Heart left ventricle (tissue), 16 donors: ENCODE measurements around the gene UBXN1. TPM values are rescaled to one million over a fixed set of nuclear protein-coding genes. Genes with fewer than 3 reads are reported as not detected.
A peak's percentile ranks its signal among the peaks of the same experiment; 100 is the strongest.
"Not testable (repeated sequence)": the region's sequence is repeated elsewhere in the genome, so short reads cannot be mapped to it uniquely, and the experiment has no call there.

Experiments
- ATAC-seq, 4 donors: fragments of 200-7000 bp; cut with Tn5 transposase; one replicate each; pipeline ENCODE4 v1.9.1; 2020 to 2022; ENCODE audit warnings: moderate library complexity in 4 of 4, mild to moderate bottlenecking in 3 of 4, moderate number of reproducible peaks in 1 of 4
- DNase-seq, 5 donors: peaks; one replicate each; pipeline ENCODE4 v3.0.0-alpha.2; 2020
- H3K27ac ChIP-seq, 12 donors: fragments of 200-600 bp; sonication (generic) in 4 of 12; one replicate each; pipeline versions ENCODE4 v1.5.0 to v1.8.0; 2016 to 2022; ENCODE audit warnings: mild to moderate bottlenecking in 2 of 12
- H3K27me3 ChIP-seq, 9 donors: fragments of 200-600 bp; sonication (generic) in 2 of 9; one replicate each; pipeline versions ENCODE4 v1.5.1 to v1.8.0; 2016 to 2022; ENCODE audit warnings: mild to moderate bottlenecking in 3 of 9
- H3K36me3 ChIP-seq, 9 donors: fragments of 200-600 bp; sonication (generic) in 2 of 9; one replicate each; pipeline versions ENCODE4 v1.5.0 to v1.8.0; 2018 to 2022; ENCODE audit warnings: mild to moderate bottlenecking in 2 of 9
- H3K4me1 ChIP-seq, 12 donors: fragments of 200-600 bp; sonication (generic) in 4 of 12; one replicate each; pipeline versions ENCODE4 v1.5.0 to v1.8.0; 2016 to 2022; ENCODE audit warnings: mild to moderate bottlenecking in 3 of 12
- H3K4me3 ChIP-seq, 12 donors: fragments of 200-600 bp; sonication (generic) in 4 of 12; one replicate each; pipeline versions ENCODE4 v1.5.0 to v1.8.0; 2017 to 2022; ENCODE audit warnings: mild to moderate bottlenecking in 9 of 12, moderate library complexity in 4 of 12
- H3K9me3 ChIP-seq, 12 donors: fragments of 200-600 bp; sonication (generic) in 4 of 12; one replicate each; pipeline versions ENCODE4 v1.5.0 to v1.8.0; 2016 to 2022; ENCODE audit warnings: mild to moderate bottlenecking in 1 of 12
- POLR2A ChIP-seq, 2 donors: fragments of 450-650 bp; IDR thresholded peaks; one replicate each; pipeline ENCODE4 v1.6.1; 2017; ENCODE audit warnings: antibody characterized with exemption in 2 of 2, mild to moderate bottlenecking in 2 of 2, moderate library complexity in 2 of 2
- WGBS, 4 donors: extraction: QIAGEN DNeasy Blood & Tissue Kit in 2 of 4; methylation state at CpG; one replicate each; pipeline versions ENCODE4 v1.1.5 to v1.1.7; 2013 to 2018; 5-methylcytosine and 5-hydroxymethylcytosine counted together
- intact Hi-C, 10 donors: fragments of 100-400 bp; cut with DNase I; formaldehyde crosslinking; loops; one replicate each; pipeline versions ENCODE4 v1.11.1 to v1.14.2; 2022
- polyA plus RNA-seq, 2 donors: library from polyadenylated mRNA; stranded (reverse); fragments of 200-250 nt; gene quantifications; one replicate each; pipeline ENCODE4 v1.2.3, GENCODE V29; 2013
- total RNA-seq, 9 donors: library from RNA; depleted of rRNA in 2 of 9; stranded (reverse); fragments of >200 nt in 2 of 9; fragmentation: NEBNext Ultra II Directional in 3 of 9; extraction: Animal tissue kit (Norgen Biotek cat#: 25700) in 3 of 9; gene quantifications; one replicate each; pipeline versions ENCODE4 v1.1.0 to v1.2.4, GENCODE V29; 2016 to 2023
- TF ChIP-seq, protein P1 (sequence below), 12 donors: fragments of 200-600 bp; sonication (generic) in 4 of 12; IDR thresholded peaks; one replicate each; pipeline versions ENCODE4 v1.5.0 to v1.8.0; 2018 to 2022; ENCODE audit warnings: antibody characterized with exemption in 12 of 12, mild to moderate bottlenecking in 5 of 12
- donor health status: ischemic (EF 13 %, LVEDD 7.1; RV severe dilation, severe dysfunction).
- donor health status: healthy with polysubstance abuse.
- donor health status: DM: no; HTN: yes; CAD: no.
- donor health status: DM: no; HTN: no; CAD: no.
- donor health status: ischemic (EF 25% LVEDD 6.9; RV normal size, moderate dysfunction).
- donor health status: ischemic (EF 25% LVEDD 5.7; RV mildly dilated, moderate dysfunction).
- donor health status: healthy.
- donor health status: DM: yes; HTN: yes; CAD: no.
- donor health status: ischemic (EF 35%, LVEDD 5.7; RV mildly dilated, moderate dysfunction).
- donor health status: nonischemic (EF 11% LVEDD 7.7; RV severe dilation, severe dysfunction).
- donor health status: DM: yes; HTN: yes; CAD: no.
- donor health status: PGD.
- donor health status: ischemic (EF 29% LVEDD 5.4; RV normal size, mild dysfunction).
- donor health status: nonischemic (EF 23%, LVEDD 6.1; RV moderate dilation, normal function).

Gene UBXN1
- total and polyA plus RNA-seq, 11 donors = 69.2 to 188 (median 83.2) TPM

DNA sequence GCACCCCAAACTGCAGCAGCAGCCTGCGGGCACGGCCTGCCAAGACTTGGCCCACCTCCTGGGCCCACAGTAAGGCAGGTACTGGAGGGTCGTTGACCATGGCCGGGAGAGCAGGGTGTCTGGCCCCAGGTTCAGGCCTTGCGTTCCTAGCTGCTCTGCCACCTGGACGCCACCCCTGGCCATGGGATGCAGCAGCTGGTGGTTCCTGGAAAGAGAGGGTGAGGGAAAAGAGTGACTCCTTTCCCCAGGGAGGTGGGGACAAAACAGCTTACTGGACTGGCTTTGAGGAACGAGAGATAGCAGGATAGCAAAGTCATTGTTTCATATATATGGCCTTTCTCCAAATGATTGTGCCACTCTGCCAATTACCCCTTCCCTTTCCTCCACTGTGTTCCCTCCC, 26.5 kb upstream of the UBXN1 start:
- peaks cover 0 to 56% (median 31%) of the 10 kb centered on the region in 12 donors for H3K4me1 ChIP-seq
- ATAC-seq = no peak
- 43 to 58% (median 51%) methylated on average over 7 of the region's 7 CpGs for WGBS, 4 donors
- H3K27me3 ChIP-seq = no peaks in the 10 kb centered on the region
- H3K36me3 ChIP-seq = peaks cover 0 to 34% (median 18%) of the 10 kb centered on the region in 9 donors
- peak overlapping the region; percentile 63 to 89 (median 78) for H3K4me3 ChIP-seq
- intact Hi-C loops = loop anchor here in 2 of 10 donors (2.0 to 5.0 kb wide), 3 partner anchors 23 to 38 kb away; partner anchors contain the start of genes C11orf98 (in 1 of the 2), CSKMT (in 1 of the 2), LBHD1 (in 1 of the 2) and UQCC3 (in 1 of the 2)
- DNase-seq = no peak
- peak overlapping the region; percentile 2 to 95 (median 87) for H3K27ac ChIP-seq
- H3K9me3 ChIP-seq = no peaks in the 10 kb centered on the region
- no peak for TF ChIP-seq POLR2A (IDR thresholded peaks at IDR 0.05)
- TF ChIP-seq, protein P1, sequence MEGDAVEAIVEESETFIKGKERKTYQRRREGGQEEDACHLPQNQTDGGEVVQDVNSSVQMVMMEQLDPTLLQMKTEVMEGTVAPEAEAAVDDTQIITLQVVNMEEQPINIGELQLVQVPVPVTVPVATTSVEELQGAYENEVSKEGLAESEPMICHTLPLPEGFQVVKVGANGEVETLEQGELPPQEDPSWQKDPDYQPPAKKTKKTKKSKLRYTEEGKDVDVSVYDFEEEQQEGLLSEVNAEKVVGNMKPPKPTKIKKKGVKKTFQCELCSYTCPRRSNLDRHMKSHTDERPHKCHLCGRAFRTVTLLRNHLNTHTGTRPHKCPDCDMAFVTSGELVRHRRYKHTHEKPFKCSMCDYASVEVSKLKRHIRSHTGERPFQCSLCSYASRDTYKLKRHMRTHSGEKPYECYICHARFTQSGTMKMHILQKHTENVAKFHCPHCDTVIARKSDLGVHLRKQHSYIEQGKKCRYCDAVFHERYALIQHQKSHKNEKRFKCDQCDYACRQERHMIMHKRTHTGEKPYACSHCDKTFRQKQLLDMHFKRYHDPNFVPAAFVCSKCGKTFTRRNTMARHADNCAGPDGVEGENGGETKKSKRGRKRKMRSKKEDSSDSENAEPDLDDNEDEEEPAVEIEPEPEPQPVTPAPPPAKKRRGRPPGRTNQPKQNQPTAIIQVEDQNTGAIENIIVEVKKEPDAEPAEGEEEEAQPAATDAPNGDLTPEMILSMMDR (IDR thresholded peaks at IDR 0.05) = no peak

DNA sequence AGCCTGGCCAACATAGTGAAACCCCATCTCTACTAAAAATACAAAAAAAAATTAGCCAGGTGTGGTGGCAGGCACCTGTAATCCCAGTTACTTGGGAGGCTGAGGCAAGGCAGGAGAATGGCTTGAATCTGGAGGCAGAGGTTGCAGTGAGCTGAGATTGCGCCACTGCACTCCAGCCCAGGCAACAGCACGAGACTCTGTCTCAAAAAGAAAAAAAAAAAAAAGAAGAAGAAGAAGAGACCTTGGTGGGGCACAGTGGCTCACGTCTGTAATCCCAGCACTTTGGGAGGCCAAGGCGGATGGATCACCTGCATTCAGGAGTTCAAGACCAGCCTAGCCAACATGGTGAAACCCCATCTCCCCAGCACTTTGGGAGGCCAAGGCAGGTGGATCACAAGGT, 25.0 kb upstream of the UBXN1 start:
- Histone ChIP-seq H3K36me3 (peaks cover 0 to 37% (median 19%) of the 10 kb centered on the region in 9 donors), H3K4me1 (peaks cover 0 to 46% (median 24%) of the 10 kb centered on the region in 12 donors)
- not testable (repeated sequence) for ATAC-seq, H3K27me3 ChIP-seq, DNase-seq, H3K9me3 ChIP-seq, H3K27ac ChIP-seq, H3K4me3 ChIP-seq
- WGBS, 4 donors = 85 to 99% (median 94%) methylated on average over 4 of the region's 4 CpGs
- intact Hi-C loops = loop anchor here in 1 of 10 donors (2.0 kb wide), 1 partner anchor 21 kb away; no protein-coding TSS in a partner anchor

DNA sequence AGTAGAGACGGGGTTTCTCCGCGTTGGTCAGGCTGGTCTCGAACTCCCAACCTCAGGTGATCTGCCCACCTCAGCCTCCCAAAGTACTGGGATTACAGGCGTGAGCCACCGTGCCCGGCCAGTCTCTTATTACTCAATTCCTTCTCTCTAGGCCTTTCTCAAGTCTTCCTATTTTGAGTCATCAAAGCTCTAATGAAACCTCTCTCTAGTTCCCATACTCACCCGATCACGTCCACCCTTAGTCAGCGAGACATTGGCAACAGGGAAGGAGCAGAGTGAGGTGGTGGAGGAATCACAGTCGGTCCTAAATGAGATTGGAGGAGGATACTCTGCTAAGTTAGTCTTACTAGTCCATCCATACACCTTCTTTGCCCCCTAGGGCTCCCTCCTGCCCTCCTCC, 23.4 kb upstream of the UBXN1 start:
- ATAC-seq = no peak
- Histone ChIP-seq H3K36me3 (peaks cover 0 to 46% (median 19%) of the 10 kb centered on the region in 9 donors), H3K27ac (peak overlapping the region in 1 of 12 donors; percentile 51), H3K27me3 (no peaks in the 10 kb centered on the region), H3K9me3 (no peaks in the 10 kb centered on the region), H3K4me1 (peaks cover 0 to 31% (median 15%) of the 10 kb centered on the region in 12 donors), H3K4me3 (no peak overlapping the region)
- no peak for DNase-seq
- WGBS, 4 donors = 91 to 96% (median 94%) methylated on average over 11 of the region's 11 CpGs
- intact Hi-C loops = no loop called here
- TF ChIP-seq, protein P1 (IDR thresholded peaks at IDR 0.05) = no peak
- TF ChIP-seq POLR2A (IDR thresholded peaks at IDR 0.05) = no peak

DNA sequence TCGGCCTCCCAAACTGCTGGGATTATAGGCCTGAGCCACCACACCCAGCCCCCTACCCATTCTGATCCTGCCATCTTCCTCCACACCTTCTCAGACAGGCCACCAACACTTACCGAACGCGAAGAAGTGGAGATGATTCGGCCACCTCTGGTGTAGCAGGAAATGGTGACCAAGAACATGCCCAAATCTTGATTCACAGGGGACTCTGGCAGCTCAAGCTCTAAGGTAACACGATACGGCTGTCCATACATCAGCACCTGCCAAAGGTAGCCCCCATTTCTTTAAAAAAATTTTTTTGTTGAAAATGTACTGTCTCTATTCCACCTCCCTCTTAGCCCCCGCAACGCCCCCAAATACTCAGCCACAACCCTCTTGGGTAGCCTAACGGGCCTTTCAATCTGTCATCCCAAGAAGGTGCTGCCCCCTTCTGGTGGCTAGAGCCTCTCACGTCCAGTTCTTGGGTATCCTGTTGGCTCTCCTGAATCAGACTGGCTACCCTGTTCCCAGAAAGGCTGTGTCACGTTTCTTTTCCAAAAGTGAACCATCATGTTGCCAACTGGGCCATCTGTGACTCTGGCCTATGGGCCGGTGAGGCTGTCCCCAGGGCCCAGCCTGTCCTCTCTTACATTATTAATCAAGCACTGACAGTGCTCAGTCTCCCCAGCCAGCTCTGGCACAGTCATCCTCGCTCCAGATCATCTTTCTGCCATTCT, 15.7 kb upstream of the UBXN1 start:
- H3K4me1 ChIP-seq = peaks cover 0 to 21% (median 14%) of the 10 kb centered on the region in 12 donors
- H3K36me3 ChIP-seq = peaks cover 0 to 56% (median 39%) of the 10 kb centered on the region in 9 donors
- intact Hi-C loops = loop anchor here (2.0 to 10.0 kb wide), 6 partner anchors 14 to 302 kb away; partner anchors contain the start of gene TUT1 (in 1 of the 10)
- TF ChIP-seq, protein P1 (IDR thresholded peaks at IDR 0.05) = peak; percentile 69 to 90 (median 81)
- TF ChIP-seq POLR2A (IDR thresholded peaks at IDR 0.05) = no peak
- DNase-seq = peak; percentile 80 to 90 (median 83)
- H3K4me3 ChIP-seq = no peak overlapping the region
- H3K27me3 ChIP-seq = no peaks in the 10 kb centered on the region
- 37 to 47% (median 42%) methylated on average over 14 of the region's 14 CpGs for WGBS, 4 donors
- H3K27ac ChIP-seq = peak overlapping the region in 5 of 12 donors; percentile 13 to 42 (median 34)
- no peaks in the 10 kb centered on the region for H3K9me3 ChIP-seq
- ATAC-seq = peak; percentile 57 to 85 (median 78)

DNA sequence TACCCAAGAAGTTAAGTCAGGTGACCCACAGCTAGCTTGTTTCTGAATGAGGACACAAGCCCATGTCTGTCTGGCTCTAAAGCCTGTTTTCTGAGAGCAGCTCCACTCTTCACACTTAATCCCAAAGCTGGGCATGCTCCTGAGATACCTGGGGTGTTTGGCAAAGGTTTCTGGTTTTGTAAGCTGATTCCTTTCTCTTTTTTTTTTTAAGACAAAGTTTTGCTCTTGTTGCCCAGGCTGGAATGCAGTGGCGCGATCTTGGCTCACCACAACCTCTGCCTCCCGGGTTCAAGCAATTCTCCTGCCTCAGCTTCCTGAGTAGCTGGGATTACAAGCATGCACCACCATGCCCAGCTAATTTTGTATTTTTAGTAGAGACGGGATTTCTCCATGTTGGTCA, 14.8 kb upstream of the UBXN1 start:
- H3K27ac ChIP-seq, DNase-seq, H3K9me3 ChIP-seq, H3K27me3 ChIP-seq, ATAC-seq, H3K4me3 ChIP-seq: not testable (repeated sequence)
- Histone ChIP-seq H3K36me3 (peaks cover 0 to 51% (median 39%) of the 10 kb centered on the region in 9 donors), H3K4me1 (peaks cover 0 to 26% (median 16%) of the 10 kb centered on the region in 12 donors)
- 75 to 88% (median 82%) methylated on average over 4 of the region's 4 CpGs for WGBS, 4 donors
- intact Hi-C loops = loop anchor here (2.0 to 10.0 kb wide), 6 partner anchors 13 to 301 kb away; partner anchors contain the start of gene TUT1 (in 1 of the 10)
